GM06990 (cell line): ENCODE measurements around the gene CKAP2L.
A peak's percentile ranks its signal among the peaks of the same experiment; 100 is the strongest.

ENCODE experiments used
- DNase-seq: peaks from one replicate; pipeline ENCODE4 v3.0.0-alpha.2; 2011; ENCODE audit not compliant: insufficient read length; ENCODE audit errors: extremely low read depth
- H3K27me3 ChIP-seq: replicated peaks from 2 replicates; pipeline ENCODE4 v1.6.0; 2011; ENCODE audit warnings: low read length; ENCODE audit not compliant: control insufficient read depth, insufficient read depth
- H3K36me3 ChIP-seq: 2 replicates; pipeline ENCODE4 v1.5.1; 2011; ENCODE audit warnings: low read length; ENCODE audit not compliant: control insufficient read depth, insufficient read depth
- H3K4me3 ChIP-seq: replicated peaks from 2 replicates; pipeline ENCODE4 v1.5.1; 2011; ENCODE audit warnings: low read depth, mild to moderate bottlenecking, control low read depth, low read length
- CTCF ChIP-seq: IDR thresholded peaks from 2 replicates; pipeline ENCODE4 v1.5.1; 2011; ENCODE audit warnings: low read length, control low read depth, mild to moderate bottlenecking, inconsistent platforms; ENCODE audit not compliant: insufficient read depth, poor library complexity, severe bottlenecking

CKAP2L gene

GRCh38 chr2:112765251-112765650 lies 842 bp upstream of the CKAP2L start:
- H3K27me3 ChIP-seq: no peaks in the 10 kb centered on the region
- H3K4me3 ChIP-seq: peak overlapping the region; percentile 92
- no peaks in the 10 kb centered on the region for H3K36me3 ChIP-seq
- DNase-seq: no peak
- no peak for TF ChIP-seq CTCF

- Histone ChIP-seq H3K36me3 (no peaks in the 10 kb centered on the region; the same call in 1 of the 2 replicates), H3K27me3 (no peaks in the 10 kb centered on the region), H3K4me3 (no peak overlapping the region)
- DNase-seq: no peak
- no peak for TF ChIP-seq CTCF
These were observed 2.1 kb downstream of the CKAP2L start for GRCh38 chr2:112762276-112762675.

- DNase-seq: no peak
- no peak for TF ChIP-seq CTCF
- Histone ChIP-seq H3K4me3 (no peak overlapping the region), H3K27me3 (no peaks in the 10 kb centered on the region), H3K36me3 (peaks cover 4% of the 10 kb centered on the region; the same call in 1 of the 2 replicates)
These were observed 4.3 kb downstream of the CKAP2L start for GRCh38 chr2:112760149-112760548.

GRCh38 chr2:112758711-112759110 lies 5.7 kb downstream of the CKAP2L start:
- DNase-seq: no peak
- peaks cover 4% of the 10 kb centered on the region for H3K36me3 ChIP-seq
- TF ChIP-seq CTCF: no peak

GRCh38 chr2:112757265-112757664 lies 7.1 kb downstream of the CKAP2L start:
- no peak for DNase-seq
- no peaks in the 10 kb centered on the region for H3K27me3 ChIP-seq
- H3K36me3 ChIP-seq: peaks cover 6% of the 10 kb centered on the region
- H3K4me3 ChIP-seq: no peak overlapping the region
- TF ChIP-seq CTCF: no peak

More at GRCh38 chr2:112758711-112759110, 5.7 kb downstream of the CKAP2L start:
- Histone ChIP-seq H3K4me3 (no peak overlapping the region), H3K27me3 (no peaks in the 10 kb centered on the region)

GRCh38 chr2:112756207-112756606 lies 8.2 kb downstream of the CKAP2L start:
- H3K27me3 ChIP-seq: no peaks in the 10 kb centered on the region
- no peak for DNase-seq
- no peak overlapping the region for H3K4me3 ChIP-seq
- H3K36me3 ChIP-seq: peaks cover 6% of the 10 kb centered on the region
- no peak for TF ChIP-seq CTCF
